SJSA1 (cell line): ENCODE data around the gene IGFN1. TPM values are rescaled to one million over a fixed set of nuclear protein-coding genes. Genes with fewer than 3 reads are reported as not detected.

Source experiments
- DNase-seq, 2 experiments: peaks; one replicate each; pipeline ENCODE4 v3.0.0-alpha.2; 2015 to 2020; ENCODE audit warnings: low spot score in 2 of 2, low read depth in 1 of 2
- H3K27ac ChIP-seq: fragments of 250-450 bp; sonication (Bioruptor Pico); 2 replicates; pipeline ENCODE4 v1.5.1; 2020; ENCODE audit warnings: mild to moderate bottlenecking, moderate library complexity
- H3K27me3 ChIP-seq: fragments of 250-450 bp; sonication (Bioruptor Pico); replicated peaks from 2 replicates; pipeline ENCODE4 v1.5.1; 2020; ENCODE audit warnings: mild to moderate bottlenecking, moderate library complexity
- H3K36me3 ChIP-seq: fragments of 250-450 bp; sonication (Bioruptor Pico); 2 replicates; pipeline ENCODE4 v1.5.1; 2020; ENCODE audit warnings: mild to moderate bottlenecking
- H3K4me1 ChIP-seq: fragments of 250-450 bp; sonication (Bioruptor Pico); replicated peaks from 2 replicates; pipeline ENCODE4 v1.6.1; 2021; ENCODE audit warnings: mild to moderate bottlenecking
- H3K4me3 ChIP-seq: fragments of 250-450 bp; sonication (Bioruptor Pico); 2 replicates; pipeline ENCODE4 v1.5.1; 2020; ENCODE audit warnings: mild to moderate bottlenecking
- H3K9me3 ChIP-seq: fragments of 250-450 bp; sonication (Bioruptor Pico); replicated peaks from 2 replicates; pipeline ENCODE4 v1.5.1; 2020; ENCODE audit warnings: mild to moderate bottlenecking
- total RNA-seq: library from RNA; depleted of rRNA; stranded (reverse); fragments of >200 nt; shearing (Covaris generic); gene quantifications from 2 replicates; pipeline ENCODE4 v1.2.3, GENCODE V29; 2014

Gene IGFN1
- total RNA-seq, 1 experiment from 2014 or later = 0.03 TPM

DNA sequence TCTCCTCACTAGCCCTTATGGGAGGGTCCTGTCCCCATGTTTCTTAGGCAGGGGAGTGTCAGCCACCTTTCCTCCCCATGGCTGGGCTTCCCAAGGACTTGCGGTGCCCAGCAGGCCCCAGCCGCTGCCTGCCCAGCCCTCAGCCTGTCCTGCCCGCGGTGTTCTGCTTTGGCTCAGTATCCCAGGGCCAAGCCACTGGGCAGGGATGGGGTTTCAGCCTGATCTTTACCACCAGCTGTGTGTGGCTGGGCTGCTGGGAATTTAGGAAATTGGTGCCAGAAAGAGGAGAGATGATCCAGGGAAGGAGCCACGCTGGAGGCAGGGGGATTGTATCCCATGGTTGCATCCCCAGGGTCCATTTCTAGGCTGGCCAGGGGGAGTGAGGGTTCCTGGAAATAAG, 6.9 kb upstream of the IGFN1 start:
- peak overlapping the region; percentile 89 for H3K27ac ChIP-seq
- peak in 1 of 2 experiments; percentile 11 for DNase-seq
- H3K36me3 ChIP-seq = no peaks in the 10 kb centered on the region

GRCh38 chr1:201184307-201185122, 6.1 kb upstream of the IGFN1 start:
- H3K4me1 ChIP-seq = peaks cover 42% of the 10 kb centered on the region
- H3K9me3 ChIP-seq = no peaks in the 10 kb centered on the region
- H3K4me3 ChIP-seq = no peak overlapping the region
- no peaks in the 10 kb centered on the region for H3K27me3 ChIP-seq
- DNase-seq = peak; percentile 93 to 96
- H3K27ac ChIP-seq = peak overlapping the region; percentile 89
- H3K36me3 ChIP-seq = no peaks in the 10 kb centered on the region

More for the DNA sequence above, 6.9 kb upstream of the IGFN1 start:
- Histone ChIP-seq H3K4me1 (peaks cover 42% of the 10 kb centered on the region), H3K4me3 (no peak overlapping the region), H3K9me3 (no peaks in the 10 kb centered on the region), H3K27me3 (no peaks in the 10 kb centered on the region)

DNA sequence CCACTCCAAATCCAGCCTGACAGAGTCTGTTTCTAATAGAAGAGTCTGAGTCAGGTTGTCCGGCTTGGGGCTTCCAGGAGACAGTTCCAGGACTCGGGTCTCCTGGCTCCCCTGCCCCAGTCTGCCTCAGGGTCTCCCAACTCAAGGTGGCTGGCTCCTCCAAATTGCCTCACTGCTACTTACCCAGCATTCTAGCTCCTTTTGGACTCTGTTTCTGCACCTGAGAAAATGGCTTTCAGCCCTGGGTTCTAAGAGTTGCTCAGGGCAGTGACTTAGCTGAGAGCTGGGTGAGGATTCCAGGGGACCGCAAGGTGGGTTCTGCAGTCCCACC, 5.5 kb upstream of the IGFN1 start:
- Histone ChIP-seq H3K27me3 (no peaks in the 10 kb centered on the region), H3K4me1 (peaks cover 42% of the 10 kb centered on the region), H3K9me3 (no peaks in the 10 kb centered on the region), H3K27ac (peak overlapping the region; percentile 89), H3K36me3 (no peaks in the 10 kb centered on the region), H3K4me3 (no peak overlapping the region)
- no peak for DNase-seq

- DNase-seq = peak in 1 of 2 experiments; percentile 47
- H3K27ac ChIP-seq = peak overlapping the region; percentile 89
- H3K27me3 ChIP-seq = no peaks in the 10 kb centered on the region
- H3K9me3 ChIP-seq = no peaks in the 10 kb centered on the region
- H3K4me1 ChIP-seq = peaks cover 42% of the 10 kb centered on the region
- H3K36me3 ChIP-seq = no peaks in the 10 kb centered on the region
- H3K4me3 ChIP-seq = no peak overlapping the region
Observed at GRCh38 chr1:201185527-201186128, 5.0 kb upstream of the IGFN1 start.

DNA sequence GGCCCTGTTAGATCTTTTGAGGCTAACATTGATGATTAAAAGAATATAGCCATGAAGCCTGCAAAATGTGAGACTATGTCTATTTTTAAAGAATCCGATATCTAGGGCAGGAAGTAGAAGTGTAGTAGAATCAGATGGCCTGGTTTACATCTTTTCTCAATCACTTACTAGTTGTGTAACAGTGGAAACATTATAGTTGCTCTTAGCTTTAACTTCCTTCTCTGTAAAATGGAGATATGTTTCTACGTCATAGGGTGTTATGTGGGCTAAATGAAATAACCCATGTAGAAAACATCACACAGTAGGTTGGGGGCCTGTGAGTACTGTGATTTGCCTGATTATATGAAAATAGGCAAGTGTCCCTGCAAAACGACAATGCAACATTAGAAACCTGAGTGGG, 4.4 kb upstream of the IGFN1 start:
- peak overlapping the region; percentile 89; the same call in 1 of the 2 replicates for H3K27ac ChIP-seq

DNA sequence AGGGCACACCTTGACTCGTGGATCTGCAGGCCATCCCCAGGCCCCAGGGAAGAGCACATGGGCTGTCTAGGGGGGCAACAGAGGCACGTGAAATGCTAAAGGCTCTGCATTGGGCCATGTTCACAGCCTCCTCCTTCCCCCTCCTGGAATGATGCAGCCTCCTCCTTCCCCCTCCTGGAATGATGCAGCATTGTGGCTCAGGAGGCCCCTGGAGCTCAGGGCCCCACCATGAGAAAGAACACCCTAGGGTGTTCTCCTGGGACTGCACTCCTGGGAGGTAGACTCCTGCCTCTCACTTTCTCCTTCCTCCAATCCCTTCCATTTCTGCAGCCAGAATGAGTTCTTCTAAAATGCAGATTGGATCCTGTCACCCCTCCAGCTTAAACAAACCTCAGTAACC, 1.5 kb upstream of the IGFN1 start:
- no peaks in the 10 kb centered on the region for H3K9me3 ChIP-seq
- H3K27ac ChIP-seq = no peak overlapping the region
- H3K4me3 ChIP-seq = no peak overlapping the region
- H3K4me1 ChIP-seq = peaks cover 46% of the 10 kb centered on the region
- H3K36me3 ChIP-seq = no peaks in the 10 kb centered on the region
- no peaks in the 10 kb centered on the region for H3K27me3 ChIP-seq
- no peak for DNase-seq

More for the DNA sequence above, 4.4 kb upstream of the IGFN1 start:
- Histone ChIP-seq H3K4me3 (no peak overlapping the region), H3K9me3 (no peaks in the 10 kb centered on the region), H3K27me3 (no peaks in the 10 kb centered on the region), H3K36me3 (no peaks in the 10 kb centered on the region), H3K4me1 (peaks cover 48% of the 10 kb centered on the region)
- no peak for DNase-seq

- Histone ChIP-seq H3K4me1 (peaks cover 37% of the 10 kb centered on the region), H3K4me3 (no peak overlapping the region), H3K27me3 (no peaks in the 10 kb centered on the region), H3K9me3 (no peaks in the 10 kb centered on the region), H3K27ac (no peak overlapping the region), H3K36me3 (no peaks in the 10 kb centered on the region)
- DNase-seq = no peak
Observed at GRCh38 chr1:201190005-201190404, 619 bp upstream of the IGFN1 start.

DNA sequence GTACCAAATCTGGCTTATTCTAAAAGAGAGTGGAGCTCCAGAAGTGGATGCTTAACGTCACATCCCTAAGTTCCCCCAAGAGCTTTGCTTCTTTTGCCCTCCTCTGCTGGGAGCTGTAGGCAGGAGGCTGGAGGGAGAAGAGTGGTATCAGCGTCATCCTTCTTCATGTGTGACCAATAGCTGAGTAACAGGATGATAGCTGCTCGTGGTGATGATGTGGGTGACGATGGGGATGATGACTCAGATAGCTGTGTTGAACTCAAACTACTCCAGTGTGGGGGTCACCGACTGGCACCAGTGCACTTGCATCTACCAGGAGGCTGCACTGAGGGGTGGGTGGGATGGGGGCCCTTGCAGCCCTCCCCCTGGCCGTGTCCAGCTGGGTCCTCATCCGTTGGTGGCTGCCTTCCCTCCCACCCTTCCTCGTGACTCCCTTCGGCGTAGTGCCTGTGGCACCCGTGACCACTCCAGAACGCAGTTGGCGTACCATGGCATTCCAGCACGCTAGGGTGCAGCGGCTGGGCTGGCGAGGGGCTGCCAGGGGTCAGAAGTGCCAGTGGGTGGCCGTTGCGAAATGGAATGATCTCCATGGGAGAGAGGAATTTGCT, 1.1 kb downstream of the IGFN1 start:
- H3K9me3 ChIP-seq = no peaks in the 10 kb centered on the region
- H3K27ac ChIP-seq = peak overlapping the region; percentile 29
- no peaks in the 10 kb centered on the region for H3K27me3 ChIP-seq
- H3K4me1 ChIP-seq = peaks cover 20% of the 10 kb centered on the region
- no peak overlapping the region for H3K4me3 ChIP-seq
- DNase-seq = peak; percentile 51 to 82
- H3K36me3 ChIP-seq = no peaks in the 10 kb centered on the region

DNA sequence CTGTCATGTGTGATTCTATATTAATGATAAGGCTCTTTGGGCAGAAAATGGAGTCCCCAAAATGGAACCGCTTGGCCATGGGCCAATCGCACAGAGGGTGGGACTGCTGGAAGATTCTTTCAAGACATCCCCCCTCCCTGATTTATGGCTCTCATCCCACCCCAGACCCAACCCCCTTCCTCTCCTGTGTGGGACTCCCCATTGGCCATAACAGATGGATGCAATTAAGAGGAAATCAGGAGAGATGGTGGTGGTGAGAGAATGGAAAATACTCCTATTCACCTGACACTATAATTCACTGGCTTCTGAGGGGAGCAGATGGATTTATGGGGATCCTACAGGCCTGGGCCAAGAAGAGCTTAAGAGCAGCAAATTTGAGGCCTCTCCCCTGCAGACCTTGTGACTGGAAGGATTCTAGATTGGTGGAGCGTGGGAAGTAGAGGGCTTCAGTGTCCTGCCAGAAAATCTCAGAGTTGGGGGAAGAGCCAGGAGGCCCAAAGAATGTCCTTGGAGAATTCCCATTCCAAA, 1.7 kb downstream of the IGFN1 start:
- H3K36me3 ChIP-seq = no peaks in the 10 kb centered on the region
- H3K27me3 ChIP-seq = no peaks in the 10 kb centered on the region
- H3K9me3 ChIP-seq = no peaks in the 10 kb centered on the region
- peaks cover 18% of the 10 kb centered on the region for H3K4me1 ChIP-seq
- DNase-seq = no peak
- H3K4me3 ChIP-seq = no peak overlapping the region
- H3K27ac ChIP-seq = peak overlapping the region; percentile 22

DNA sequence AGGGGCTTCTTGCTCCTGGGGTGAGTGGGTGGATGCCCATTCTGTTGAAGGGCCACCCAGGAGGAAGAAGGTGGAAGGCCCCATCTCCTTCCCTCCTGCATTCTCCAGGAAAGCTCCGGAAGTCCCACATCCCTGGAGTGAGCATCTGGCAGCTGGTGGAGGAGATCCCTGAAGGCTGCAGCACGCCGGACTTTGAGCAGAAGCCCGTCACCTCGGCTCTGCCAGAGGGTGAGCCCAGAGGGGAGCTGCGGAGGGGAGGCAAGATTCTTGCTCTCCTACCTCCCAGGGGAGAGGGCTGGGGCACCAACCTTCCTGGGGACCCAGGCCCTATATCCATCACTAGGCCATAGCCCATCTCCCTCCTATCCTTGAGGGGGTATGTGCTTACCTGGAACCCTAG, 3.4 kb downstream of the IGFN1 start:
- Histone ChIP-seq H3K4me3 (no peak overlapping the region), H3K4me1 (peaks cover 18% of the 10 kb centered on the region), H3K27me3 (no peaks in the 10 kb centered on the region), H3K27ac (no peak overlapping the region), H3K36me3 (no peaks in the 10 kb centered on the region), H3K9me3 (no peaks in the 10 kb centered on the region)
- DNase-seq = no peak

DNA sequence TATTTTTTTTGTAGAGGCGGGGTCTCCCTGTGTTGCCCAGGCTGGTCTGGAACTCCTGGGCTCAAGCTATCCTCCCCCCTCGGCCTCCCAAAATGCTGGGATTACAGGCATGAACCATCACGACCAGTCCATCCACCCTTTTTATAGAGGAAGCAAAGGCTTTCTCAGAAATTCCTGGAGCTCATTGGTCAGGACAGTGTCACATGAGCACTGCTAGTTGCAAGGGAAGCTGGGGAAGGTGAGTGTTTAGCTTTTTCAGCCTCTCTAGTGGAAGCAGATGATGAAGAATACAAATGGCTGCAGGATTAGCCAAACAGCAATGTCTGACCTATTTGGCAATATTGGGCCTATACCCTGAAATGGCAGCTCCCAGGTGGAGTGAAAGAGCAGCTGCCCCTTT, 8.0 kb downstream of the IGFN1 start:
- no peaks in the 10 kb centered on the region for H3K27me3 ChIP-seq
- no peaks in the 10 kb centered on the region for H3K4me1 ChIP-seq
- H3K4me3 ChIP-seq = no peak overlapping the region
- no peaks in the 10 kb centered on the region for H3K9me3 ChIP-seq
- no peak overlapping the region for H3K27ac ChIP-seq
- no peaks in the 10 kb centered on the region for H3K36me3 ChIP-seq
- no peak for DNase-seq

GRCh38 chr1:201205036-201205435, 14.4 kb downstream of the IGFN1 start:
- H3K27ac ChIP-seq = no peak overlapping the region
- H3K27me3 ChIP-seq = no peaks in the 10 kb centered on the region
- no peak for DNase-seq

GRCh38 chr1:201206176-201206575, 15.6 kb downstream of the IGFN1 start:
- H3K9me3 ChIP-seq = no peaks in the 10 kb centered on the region
- no peak for DNase-seq
- H3K4me3 ChIP-seq = no peak overlapping the region
- no peaks in the 10 kb centered on the region for H3K27me3 ChIP-seq
- no peak overlapping the region for H3K27ac ChIP-seq
- no peaks in the 10 kb centered on the region for H3K4me1 ChIP-seq
- H3K36me3 ChIP-seq = no peaks in the 10 kb centered on the region

More at GRCh38 chr1:201205036-201205435, 14.4 kb downstream of the IGFN1 start:
- Histone ChIP-seq H3K4me1 (no peaks in the 10 kb centered on the region), H3K4me3 (no peak overlapping the region), H3K36me3 (no peaks in the 10 kb centered on the region), H3K9me3 (no peaks in the 10 kb centered on the region)

- Histone ChIP-seq H3K27ac (no peak overlapping the region), H3K4me1 (no peaks in the 10 kb centered on the region), H3K4me3 (no peak overlapping the region), H3K27me3 (no peaks in the 10 kb centered on the region), H3K9me3 (no peaks in the 10 kb centered on the region), H3K36me3 (no peaks in the 10 kb centered on the region)
- no peak for DNase-seq
Observed at GRCh38 chr1:201207046-201207445, 16.4 kb downstream of the IGFN1 start.
